ENCODE results near the gene WWC1.

Gene WWC1

DNA sequence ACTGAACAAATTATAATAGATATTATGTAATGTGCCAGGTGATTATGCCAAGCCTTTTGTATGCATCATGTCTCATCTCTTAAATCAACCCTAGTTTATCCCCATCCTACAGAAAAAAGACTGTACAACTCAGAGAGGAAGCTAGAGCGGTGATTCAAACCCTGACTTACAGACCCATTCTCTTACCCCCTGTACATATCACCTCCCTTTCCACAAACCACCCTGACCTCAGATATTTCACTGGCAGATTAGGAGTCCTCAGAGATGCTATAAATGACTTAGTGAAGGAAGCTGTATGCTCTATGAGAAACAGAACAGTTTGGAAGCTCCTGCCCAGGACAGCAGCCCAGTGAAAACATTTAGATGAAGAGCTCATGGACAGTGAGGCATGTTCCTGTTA lies 115.8 kb downstream of the WWC1 start:
- DNase-seq = no peak

DNA sequence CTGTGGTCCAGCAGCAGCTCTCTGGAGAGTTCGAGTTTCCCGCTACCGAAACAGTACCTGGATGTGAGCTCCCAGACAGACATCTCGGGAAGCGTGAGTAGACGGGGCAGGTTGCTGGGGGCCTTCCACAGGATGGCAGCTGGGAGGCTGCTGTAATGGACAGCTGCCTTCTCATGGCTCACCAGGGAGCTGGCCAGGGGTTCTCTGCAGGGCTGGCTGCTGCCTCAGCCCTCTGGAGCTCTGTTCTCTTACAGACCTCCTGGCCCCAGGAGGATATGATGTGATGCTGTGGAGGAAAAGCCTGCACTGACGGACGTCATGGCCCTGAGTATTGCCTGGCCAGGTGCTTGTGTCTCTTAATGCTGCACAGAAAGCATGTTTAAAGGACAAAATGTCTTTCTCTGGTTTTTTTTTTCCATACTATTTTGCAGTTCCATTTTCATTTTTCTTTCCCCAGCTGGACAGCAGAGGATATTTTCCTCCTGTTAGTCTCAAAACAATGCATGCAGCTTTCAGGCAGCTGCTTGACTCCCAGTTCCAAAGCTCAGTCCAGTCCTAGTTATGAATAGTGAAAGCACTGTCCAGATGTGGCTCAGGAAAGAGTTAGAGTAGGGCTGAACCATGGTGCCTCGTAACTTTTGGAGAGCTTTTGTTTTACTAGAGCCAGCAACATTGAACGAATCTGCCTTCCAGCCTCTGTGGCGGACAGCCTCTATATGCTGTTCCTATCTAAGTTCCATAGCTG lies 117.3 kb downstream of the WWC1 start:
- DNase-seq = no peak

DNA sequence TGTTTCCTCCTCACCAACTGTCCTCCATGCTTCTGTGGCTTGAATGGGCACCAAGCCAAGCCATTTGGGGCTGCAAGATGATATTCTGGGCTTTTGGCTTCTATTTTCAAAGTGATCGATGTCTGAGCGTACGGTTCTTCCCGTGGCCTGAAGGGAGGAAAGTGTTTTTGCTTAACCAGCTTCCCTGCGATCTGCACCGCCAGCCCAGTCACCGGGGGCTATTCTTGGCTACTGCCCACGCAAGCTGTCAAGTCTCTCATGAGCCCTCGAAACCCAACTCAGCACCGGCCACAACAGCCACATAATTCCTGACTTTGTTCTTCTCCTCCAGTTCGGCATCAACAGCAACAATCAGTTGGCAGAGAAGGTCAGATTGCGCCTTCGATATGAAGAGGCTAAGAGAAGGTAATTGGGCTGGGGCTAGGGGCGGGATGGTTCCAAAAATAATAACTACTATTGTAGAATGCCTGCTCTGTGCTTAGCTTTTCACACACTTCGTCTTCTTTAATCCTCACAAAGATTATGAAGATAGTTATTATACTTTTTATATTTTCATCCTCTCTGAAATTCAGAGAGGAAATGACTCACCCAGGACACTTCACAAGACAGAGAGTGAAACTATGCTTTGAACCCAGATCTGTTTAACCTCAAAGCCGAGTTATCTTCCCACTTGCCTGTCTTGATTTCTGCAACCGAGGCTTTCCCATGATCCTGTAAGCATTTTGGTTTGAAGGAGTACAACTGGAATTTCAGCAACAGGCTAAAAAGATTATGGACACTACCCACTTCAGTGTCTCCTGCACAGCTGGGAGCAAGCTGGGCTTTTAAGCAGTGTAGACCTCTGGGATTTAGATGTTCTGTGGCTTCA lies 118.4 kb downstream of the WWC1 start:
- DNase-seq = peak in 1 of 56 donors; percentile 9

DNA sequence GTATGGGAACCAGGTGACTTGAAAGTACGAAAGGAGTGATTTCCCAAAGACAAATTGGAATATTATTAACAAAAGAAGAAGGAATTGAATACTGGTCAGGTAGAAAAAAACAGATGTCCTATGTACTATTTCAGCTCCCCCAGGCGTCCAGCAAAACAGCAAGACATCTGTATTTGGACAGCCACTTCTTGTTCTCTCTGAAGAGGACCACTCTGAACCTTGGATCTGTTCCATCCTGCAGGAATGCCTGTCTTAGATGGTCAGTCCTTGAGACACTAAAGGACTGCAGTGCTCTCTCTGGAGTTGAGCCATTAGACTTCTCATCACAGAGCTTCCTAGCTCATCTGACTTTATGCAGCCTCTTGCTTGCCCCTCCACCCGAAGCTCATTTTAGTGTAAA lies 120.4 kb downstream of the WWC1 start:
- no peak for DNase-seq

DNA sequence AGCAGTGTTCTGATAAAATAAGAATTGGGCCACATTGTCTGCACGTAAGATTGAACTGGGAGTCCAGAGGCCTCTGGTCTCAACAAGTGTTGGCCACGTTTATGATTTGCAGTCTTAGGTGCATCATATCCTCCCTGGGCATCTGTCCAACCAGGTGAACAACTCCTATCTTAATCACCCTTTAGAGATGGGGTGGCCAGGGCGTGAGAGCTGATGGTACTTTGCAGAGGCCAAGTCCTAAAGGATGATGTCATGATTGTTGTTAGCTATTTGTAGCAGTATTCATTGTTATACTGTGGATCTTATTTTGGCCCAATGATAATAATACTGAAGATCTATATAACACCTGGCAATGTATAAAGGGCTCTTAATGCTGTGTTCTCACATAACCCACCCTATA lies 121.6 kb downstream of the WWC1 start:
- DNase-seq = no peak

DNA sequence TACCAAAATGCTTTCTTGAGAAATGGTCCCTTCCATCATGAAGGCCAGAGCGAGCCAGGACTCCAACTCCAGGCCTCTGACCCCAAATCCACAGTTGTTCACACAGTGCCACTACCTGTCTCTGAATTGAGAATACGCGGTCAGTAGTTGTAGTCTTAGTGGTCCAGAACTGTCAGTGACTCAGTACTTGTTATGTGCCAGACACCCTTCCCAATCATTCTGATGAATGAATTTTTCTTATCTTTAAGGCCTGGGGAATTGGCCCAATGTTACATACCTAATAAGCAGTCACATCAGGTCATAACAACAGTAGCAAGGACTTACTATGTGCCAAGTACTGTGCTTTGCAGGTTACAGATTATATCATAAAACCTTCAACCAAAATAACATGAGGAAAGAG lies 122.2 kb downstream of the WWC1 start:
- DNase-seq = no peak

DNA sequence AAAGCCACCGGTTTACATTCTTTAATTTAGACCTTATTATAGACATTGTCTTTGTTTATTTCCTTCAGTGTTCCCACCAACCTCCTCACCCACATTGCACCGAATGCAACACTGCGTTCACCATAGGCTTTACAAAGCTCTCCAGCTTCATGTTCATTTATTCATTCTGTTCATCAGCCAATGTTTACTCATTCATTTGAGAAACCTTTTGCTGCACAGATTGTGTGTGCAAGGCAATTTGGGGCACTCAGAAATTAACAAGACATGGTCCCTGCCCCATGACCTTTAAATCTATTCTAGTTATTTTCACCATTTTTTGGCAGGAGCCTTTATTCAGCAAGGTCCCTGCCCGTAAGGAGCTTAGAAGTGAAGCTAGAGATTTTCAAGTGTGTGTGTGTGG lies 124.0 kb downstream of the WWC1 start:
- no peak for DNase-seq

DNA sequence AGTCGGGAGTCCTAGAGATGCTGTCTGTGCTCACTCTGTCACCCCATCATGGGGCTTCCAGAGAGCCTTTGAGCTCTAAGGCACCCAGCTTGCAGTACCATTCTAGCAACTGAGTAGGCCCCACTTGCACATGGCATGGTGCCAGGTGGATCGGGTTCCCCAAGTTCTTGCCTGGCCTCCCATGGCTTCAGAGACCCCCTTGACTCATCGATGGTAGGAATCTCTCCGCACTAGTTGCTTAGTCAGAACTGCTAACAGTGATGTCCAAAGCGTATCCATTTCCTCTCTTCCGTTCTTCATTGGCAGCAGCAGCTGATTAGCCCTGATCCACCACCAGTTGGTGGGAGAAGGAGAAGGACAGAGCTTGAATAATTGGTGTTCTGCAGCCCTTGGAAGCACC lies 124.5 kb downstream of the WWC1 start:
- no peak for DNase-seq

DNA sequence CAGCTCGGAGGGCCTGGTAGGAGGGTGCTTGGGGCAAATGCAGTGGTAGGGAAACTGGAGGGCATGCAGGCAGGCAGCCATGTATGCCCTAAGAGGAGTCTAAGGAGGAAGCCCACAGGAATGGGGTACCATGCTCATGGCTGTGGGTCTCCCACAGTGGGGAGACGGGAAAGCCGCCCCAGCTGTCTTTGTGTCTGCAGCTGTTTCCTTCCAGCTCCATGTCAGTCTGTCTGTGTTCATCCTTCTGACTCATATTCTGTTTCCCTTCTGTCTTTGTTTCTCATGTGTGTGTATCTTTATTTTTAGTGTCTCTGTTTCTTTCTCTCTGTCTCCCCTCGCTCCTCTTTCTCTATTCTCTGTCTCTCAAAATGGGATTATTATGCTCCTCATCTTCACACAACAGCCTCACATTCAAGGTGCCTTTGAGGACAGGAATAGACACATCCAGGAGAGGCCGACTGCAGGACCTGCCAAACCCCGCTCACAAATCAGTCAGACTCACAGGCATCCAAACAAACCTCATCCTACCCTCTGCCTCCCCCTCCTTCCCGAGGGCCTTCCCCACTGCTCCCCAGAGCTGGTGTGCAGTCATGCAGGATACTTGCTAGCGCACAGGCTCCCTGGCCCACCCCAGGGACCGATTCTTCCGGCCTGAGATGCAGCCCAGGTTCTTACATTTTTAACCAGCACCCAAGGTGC lies 126.4 kb downstream of the WWC1 start:
- DNase-seq = no peak

DNA sequence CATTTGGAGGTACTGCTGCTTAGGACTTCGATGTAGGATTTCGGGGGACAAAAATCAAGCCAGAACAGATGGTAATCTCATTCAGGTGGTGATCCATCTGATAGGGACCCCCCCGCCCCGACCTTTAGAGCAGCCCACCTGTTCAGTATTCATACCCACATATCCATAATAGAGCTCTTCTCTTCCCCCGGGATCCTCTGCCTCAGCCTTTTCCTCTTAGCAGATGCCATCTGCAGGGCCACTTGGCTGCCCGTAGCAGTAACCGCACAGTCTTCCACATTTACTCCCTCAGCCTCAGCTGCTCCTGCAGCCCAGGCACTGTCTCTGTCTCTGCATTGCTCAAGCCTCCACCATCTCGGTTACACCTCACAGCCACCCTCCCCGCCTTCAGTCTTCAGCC lies 129.0 kb downstream of the WWC1 start:
- DNase-seq = no peak

DNA sequence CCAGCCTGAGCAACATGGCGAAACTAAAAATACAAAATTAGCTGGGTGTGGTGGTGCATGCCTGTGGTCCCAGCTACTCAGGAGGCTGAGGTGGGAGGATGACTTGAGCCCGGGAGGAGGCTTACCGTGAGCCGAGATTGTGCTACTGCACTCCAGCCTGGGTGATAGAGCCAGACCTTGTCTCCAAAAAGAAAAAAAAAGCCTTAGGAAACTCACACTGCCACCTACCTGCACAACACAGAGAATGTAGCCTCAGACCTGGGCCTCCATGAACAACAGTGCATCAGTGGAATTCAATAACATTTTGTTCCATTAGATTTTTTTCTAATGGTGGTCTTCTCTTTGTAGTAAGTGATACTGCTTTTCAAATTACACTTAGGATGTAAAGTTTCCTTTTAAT lies 131.0 kb downstream of the WWC1 start:
- DNase-seq = no peak

DNA sequence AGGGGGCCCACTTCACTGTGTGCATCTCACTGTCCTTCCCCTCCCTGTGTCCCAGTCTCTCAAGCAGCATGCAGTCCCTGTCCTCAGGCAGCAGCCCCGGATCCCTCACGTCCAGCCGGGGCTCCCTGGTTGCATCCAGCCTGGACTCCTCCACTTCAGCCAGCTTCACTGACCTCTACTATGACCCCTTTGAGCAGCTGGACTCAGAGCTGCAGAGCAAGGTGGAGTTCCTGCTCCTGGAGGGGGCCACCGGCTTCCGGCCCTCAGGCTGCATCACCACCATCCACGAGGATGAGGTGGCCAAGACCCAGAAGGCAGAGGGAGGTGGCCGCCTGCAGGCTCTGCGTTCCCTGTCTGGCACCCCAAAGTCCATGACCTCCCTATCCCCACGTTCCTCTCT lies 132.0 kb downstream of the WWC1 start:
- DNase-seq = no peak

DNA sequence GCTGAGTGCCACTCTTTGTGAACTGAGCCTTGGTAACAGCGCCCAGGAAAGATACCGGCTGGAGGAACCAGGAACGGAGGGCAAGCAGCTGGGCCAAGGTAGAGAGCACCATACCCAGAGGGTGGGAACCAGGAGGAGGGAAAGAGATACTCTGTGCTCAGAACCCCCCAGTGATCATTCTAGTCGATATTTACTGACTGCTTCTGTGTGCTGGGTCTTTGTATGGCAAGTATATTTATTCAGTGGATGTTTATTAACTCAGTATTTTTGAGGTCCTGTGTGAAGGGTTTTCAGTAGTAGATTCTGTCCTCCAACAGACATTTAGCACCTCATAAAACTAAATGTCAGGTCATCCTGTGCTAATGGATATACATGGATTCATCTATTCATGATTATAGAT lies 132.5 kb downstream of the WWC1 start:
- no peak for DNase-seq

DNA sequence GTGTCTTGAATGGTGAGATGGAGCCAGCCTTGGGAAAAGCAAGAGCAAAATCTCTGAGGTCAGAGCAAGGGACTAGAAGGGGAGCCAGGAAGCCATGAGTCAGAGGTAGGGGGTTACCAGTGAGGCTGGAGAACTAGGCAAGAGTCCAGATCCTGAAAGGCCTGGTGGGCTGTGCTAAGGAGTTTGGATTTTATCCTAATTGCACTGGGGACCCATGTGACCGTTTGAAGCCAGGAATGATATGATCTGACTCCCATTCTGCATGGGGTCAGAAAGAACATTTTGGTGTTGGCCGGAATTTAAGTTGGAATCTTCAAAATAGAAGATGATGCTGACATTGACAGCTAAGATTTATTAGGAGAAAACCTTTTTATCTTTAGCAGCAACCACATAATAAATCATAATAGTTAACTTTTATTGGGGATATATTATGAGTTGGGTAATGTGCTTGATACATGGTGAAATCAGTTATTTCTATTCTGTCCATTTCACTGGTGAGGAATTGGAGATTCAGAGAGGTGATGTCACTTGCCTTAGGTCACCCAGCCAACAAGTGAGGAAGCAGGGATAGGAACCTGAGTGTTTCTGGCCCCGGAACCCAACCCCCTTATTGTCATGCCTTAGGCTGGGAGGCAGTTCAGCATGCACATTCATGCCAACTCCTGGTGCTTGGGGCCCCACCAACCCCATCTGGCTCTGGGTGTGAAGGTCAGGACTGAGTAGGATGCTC lies 133.3 kb downstream of the WWC1 start:
- no peak for DNase-seq

DNA sequence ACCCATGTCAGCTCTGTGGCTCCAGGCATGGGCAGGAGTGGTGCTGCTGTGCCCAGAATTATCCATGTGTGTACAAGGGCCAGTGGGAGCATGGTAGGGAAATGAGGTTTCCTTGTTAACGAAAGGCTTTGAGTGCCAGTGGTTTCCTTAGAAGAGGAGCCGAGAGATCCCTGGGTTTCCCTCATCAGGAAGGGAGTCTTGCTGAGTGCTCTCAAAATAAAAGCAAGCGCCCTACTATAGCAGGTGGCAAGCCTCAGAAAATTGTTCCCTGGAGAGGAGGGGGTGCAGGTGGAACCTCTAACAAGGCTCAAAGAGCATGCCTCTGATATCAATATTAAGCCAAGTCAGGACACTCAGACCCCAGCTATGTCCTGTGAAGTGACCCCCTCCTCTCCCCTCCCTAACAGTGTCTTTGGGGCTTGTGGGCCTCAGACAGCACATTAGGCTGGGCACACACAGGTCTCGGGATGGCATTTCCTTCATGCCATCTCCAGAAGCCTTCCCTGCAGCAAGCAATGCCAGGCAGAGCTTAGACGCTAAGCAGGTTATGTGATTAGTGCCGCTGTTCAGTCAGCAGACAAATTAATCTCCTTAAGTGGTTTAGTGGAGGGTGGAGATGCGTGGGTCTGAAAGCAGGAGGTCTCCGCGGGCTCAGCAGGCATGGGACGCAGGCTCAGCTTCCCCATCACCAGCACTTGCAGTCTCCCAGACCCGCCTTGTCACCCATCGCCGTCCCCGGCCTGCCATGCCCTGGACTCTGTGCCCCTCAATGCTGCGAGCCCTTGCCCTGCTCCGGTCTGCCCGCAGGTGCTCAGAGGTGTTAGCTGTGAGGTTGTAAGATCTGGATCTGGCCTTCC lies 134.8 kb downstream of the WWC1 start:
- peak in 2 of 56 donors; percentile 11 to 42 for DNase-seq

DNA sequence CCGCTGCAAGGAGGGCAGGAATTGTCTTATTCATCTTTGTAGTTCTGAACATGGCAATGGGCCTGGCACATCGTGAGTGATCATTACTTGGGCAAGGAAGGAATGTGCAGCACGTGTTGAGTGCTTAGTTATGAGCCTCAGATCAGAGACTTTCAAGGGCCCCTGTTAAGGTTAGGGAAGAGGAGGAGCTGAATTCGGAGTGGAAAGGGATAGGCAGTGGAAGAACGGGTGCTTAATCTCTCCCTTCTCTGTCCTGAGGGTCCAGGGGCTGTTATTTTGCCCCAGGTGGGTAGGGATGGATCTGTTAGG lies 135.4 kb downstream of the WWC1 start:
- no peak for DNase-seq

DNA sequence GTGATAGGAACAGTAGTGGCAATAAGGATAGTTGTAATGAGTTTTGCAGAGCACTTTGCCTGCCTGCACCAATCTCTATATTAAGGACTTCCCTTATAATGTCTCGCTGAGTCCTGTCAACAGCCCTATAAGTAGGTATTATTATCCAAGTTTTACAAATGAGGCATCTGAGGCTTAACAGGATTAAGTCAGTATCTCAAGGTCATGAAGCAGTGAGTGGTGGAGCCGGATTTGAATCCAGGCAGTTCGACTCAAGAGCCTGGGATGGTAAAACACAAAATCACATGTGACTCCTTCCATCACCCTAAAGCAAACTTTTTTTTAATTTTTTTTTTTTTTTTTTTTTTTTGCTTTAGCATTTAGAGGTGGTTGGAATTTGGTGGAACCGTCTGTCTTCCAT lies 135.8 kb downstream of the WWC1 start:
- DNase-seq = no peak

DNA sequence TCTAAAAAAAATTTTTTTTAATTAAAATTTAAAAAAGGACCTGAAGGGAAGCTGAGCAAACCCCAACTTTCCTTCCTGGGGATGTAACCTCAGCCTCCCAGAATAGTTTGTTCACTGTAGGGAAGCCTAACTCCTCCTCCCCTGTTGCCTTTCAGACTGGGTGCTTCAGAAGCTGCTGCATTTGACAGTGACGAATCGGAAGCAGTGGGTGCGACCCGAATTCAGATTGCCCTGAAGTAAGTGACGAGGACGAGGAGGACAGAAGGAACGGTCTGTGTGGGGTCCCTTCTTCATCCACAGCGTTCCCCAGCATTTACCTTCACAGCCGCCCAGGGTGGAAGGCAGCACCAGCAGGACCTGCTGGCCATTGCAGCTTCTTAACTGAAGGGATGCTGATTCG lies 137.1 kb downstream of the WWC1 start:
- DNase-seq = peak in 4 of 56 donors; percentile 21 to 42 (median 28)

DNA sequence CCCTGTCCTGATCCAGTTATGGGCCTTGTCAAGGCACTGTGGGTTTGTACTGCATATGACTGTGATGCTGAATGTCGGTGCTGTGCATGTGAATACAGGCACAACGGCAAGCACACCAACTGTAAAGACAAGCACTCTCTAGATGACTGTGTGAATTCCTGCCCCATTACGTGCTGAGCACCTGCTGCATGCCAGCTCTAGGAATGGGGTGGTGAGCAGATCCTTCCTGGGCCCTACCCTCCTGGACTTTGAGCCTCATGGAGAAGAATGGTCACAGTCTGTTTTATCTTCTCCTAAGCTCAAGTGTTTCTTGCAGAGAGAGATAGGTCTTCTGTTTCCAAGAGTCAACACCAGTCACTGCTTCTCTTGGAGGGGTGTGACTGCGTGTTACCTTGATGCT lies 138.9 kb downstream of the WWC1 start:
- DNase-seq = no peak

DNA sequence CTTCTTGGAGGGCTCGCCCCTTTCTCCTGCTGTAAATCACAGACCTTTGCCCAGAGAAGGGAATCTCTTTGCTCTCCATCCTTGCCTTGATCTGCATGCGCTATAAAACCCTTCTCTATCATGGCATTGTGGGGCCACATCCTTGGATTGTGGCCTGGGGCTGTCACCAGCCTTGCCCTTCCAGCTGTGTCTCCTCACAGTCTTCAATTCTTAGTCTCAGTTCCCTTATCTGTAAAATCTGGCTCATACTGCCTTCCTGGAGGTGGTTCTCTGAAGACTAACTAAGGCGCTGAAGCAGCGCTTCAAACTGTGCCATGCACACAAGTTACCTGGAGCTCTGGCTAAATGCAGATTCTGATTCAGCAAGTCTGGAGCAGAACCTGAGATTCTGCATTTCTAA lies 141.5 kb downstream of the WWC1 start:
- no peak for DNase-seq

DNA sequence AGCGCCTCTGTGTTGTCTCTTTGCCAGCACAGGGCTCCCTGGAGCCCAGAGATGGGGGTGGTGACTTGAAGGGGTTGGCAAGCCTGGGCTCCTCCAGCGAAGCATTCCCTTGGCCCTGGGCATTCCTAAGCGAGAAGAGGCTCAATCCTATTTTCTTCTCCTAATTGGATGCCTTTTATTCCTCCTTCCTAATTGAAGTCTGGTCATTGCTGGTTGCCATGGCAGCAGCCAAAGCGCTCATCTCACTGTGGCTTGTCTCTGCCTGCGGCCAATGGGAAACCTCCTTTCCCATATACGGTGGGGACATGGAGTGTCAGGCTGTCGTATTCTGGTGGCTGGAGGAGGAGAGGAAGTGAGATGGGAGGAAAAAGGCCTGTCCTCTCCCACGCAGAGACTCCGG lies 142.6 kb downstream of the WWC1 start:
- DNase-seq = peak in 34 of 56 donors; percentile 8 to 81 (median 45)

Measured in nucleus accumbens (tissue), 56 donors.